K562 (cell line): ENCODE data around the gene RASGRP4. TPM values are rescaled to one million over a fixed set of nuclear protein-coding genes. Genes with fewer than 3 reads are reported as not detected.

Source experiments
- ATAC-seq: fragments of 200-7000 bp; cut with Tn5 transposase; 3 replicates; pipeline ENCODE4 v1.9.1; 2020; ENCODE audit warnings: moderate library complexity
- BruUV-seq: library from RNA; stranded (reverse); fragments of 400-500 nt; replicated peaks from 2 replicates; lab custom pipeline; 2021; lab: Mats Ljungman, UMichigan
- CTCF ChIA-PET: fragments of 300-600 bp; formaldehyde crosslinking; extraction: SDS; loops from one replicate; lab custom pipeline; 2021; ENCODE audit warnings: low intra/inter-chr PET ratio; lab: Yijun Ruan, JAX
- POLR2A ChIA-PET: fragments of 300-600, 350-650 bp; sonication (Branson Sonifier 250); formaldehyde crosslinking; extraction: SDS; loops from one replicate; lab custom pipeline; 2021; ENCODE audit warnings: antibody characterized with exemption, inconsistent platforms; lab: Yijun Ruan, JAX
- DNase-seq, 4 experiments: peaks; one replicate each; pipeline versions ENCODE4 v3.0.0 to v3.0.0-alpha.2; 2011 to 2018; ENCODE audit warnings: low spot score in 3 of 4, mixed read lengths in 3 of 4; ENCODE audit errors: extremely low read depth in 1 of 4
- FAIRE-seq: peaks from 2 replicates; lab custom pipeline; 2011; peaks lifted over from hg19 to GRCh38; lab: Jason Lieb, UNC
- H2AFZ ChIP-seq: 2 replicates; pipeline ENCODE4 v1.6.0; 2011; ENCODE audit warnings: low read depth, low read length, control low read depth, inconsistent platforms
- H3K27ac ChIP-seq: fragments of 200-600 bp; 3 replicates; pipeline ENCODE4 v1.8.0; 2011; ENCODE audit warnings: low read depth, mild to moderate bottlenecking, control low read depth, inconsistent platforms, low read length, moderate library complexity, mixed read lengths; ENCODE audit errors: extremely low read depth
- H3K27me3 ChIP-seq, 2 experiments: fragments of 300-600 bp in 1 of 2; 2 replicates in 1 of 2; 3 replicates in 1 of 2; pipeline versions ENCODE4 v1.6.0 to v1.8.0; 2011; ENCODE audit warnings: inconsistent platforms in 2 of 2, low read length in 2 of 2, mild to moderate bottlenecking in 1 of 2, mixed read lengths in 1 of 2, moderate library complexity in 1 of 2; ENCODE audit not compliant: control insufficient read depth in 2 of 2, insufficient read depth in 2 of 2
- H3K36me3 ChIP-seq: fragments of 300-600 bp; 3 replicates; pipeline ENCODE4 v1.8.0; 2011; ENCODE audit warnings: mild to moderate bottlenecking, low read length, inconsistent platforms; ENCODE audit not compliant: control insufficient read depth, insufficient read depth
- H3K4me1 ChIP-seq, 2 experiments: fragments of 200-600 bp in 1 of 2; replicated peaks in 1 of 2; 2 replicates in 1 of 2; 3 replicates in 1 of 2; pipeline versions ENCODE4 v1.5.1 to v1.8.0; 2011; ENCODE audit warnings: inconsistent platforms in 2 of 2, low read length in 2 of 2, mild to moderate bottlenecking in 1 of 2, mixed read lengths in 1 of 2, moderate library complexity in 1 of 2; ENCODE audit not compliant: control insufficient read depth in 2 of 2, insufficient read depth in 2 of 2
- H3K4me2 ChIP-seq: 2 replicates; pipeline ENCODE4 v1.6.1; 2011; ENCODE audit warnings: low read length, control low read depth, inconsistent platforms, mixed read lengths; ENCODE audit not compliant: insufficient read depth
- H3K4me3 ChIP-seq: fragments of 200-600 bp; sonication (generic), shearing (Covaris generic); 2 replicates; pipeline ENCODE4 v1.5.1; 2016; ENCODE audit warnings: control low read depth, inconsistent platforms
- H3K79me2 ChIP-seq: fragments of 200-600 bp; 3 replicates; pipeline ENCODE4 v1.8.0; 2011; ENCODE audit warnings: low read length, inconsistent platforms; ENCODE audit not compliant: control insufficient read depth, insufficient read depth
- H3K9ac ChIP-seq, 2 experiments: 2 replicates each; pipeline versions ENCODE4 v1.6.0 to v1.6.1; 2011; ENCODE audit warnings: low read depth in 2 of 2, low read length in 2 of 2, control low read depth in 1 of 2, inconsistent platforms in 1 of 2, mild to moderate bottlenecking in 1 of 2, mixed read lengths in 1 of 2; ENCODE audit not compliant: insufficient read depth in 1 of 2
- H3K9me1 ChIP-seq: one replicate; pipeline ENCODE4 v1.6.0; 2011; ENCODE audit warnings: inconsistent platforms, mild to moderate bottlenecking, low read length, moderate library complexity; ENCODE audit not compliant: control insufficient read depth, insufficient read depth
- H3K9me3 ChIP-seq: replicated peaks from 2 replicates; pipeline ENCODE4 v1.5.1; 2011; ENCODE audit warnings: low read depth, low read length, inconsistent platforms; ENCODE audit not compliant: control insufficient read depth, insufficient read depth
- H4K20me1 ChIP-seq: replicated peaks from 2 replicates; pipeline ENCODE4 v1.6.1; 2011; ENCODE audit warnings: low read length, inconsistent platforms, mixed read lengths; ENCODE audit not compliant: control insufficient read depth, insufficient read depth
- ARID1B ChIP-seq: fragments of 450-650 bp; IDR thresholded peaks from 2 replicates; pipeline ENCODE4 v1.6.1; 2016; ENCODE audit warnings: antibody characterized with exemption, mild to moderate bottlenecking, inconsistent platforms
- CCNT2 ChIP-seq: IDR thresholded peaks from 2 replicates; pipeline ENCODE4 v1.6.1; 2011; ENCODE audit warnings: borderline replicate concordance, low read depth, mild to moderate bottlenecking, moderate library complexity, mixed read lengths, low read length; ENCODE audit not compliant: insufficient read length; ENCODE audit errors: extremely low read depth
- CUX1 ChIP-seq: fragments of 200-800 bp; sonication (Bioruptor generic); IDR thresholded peaks from 2 replicates; pipeline ENCODE4 v1.6.1; 2016; ENCODE audit warnings: missing genetic modification characterization, missing compliant biosample characterization
- KLF1 ChIP-seq: fragments of 450-650 bp; IDR thresholded peaks from 2 replicates; pipeline ENCODE4 v1.6.1; 2016; ENCODE audit warnings: missing genetic modification characterization, missing compliant biosample characterization
- PRMT5 ChIP-seq: sonication (generic); formaldehyde crosslinking; IDR thresholded peaks from 2 replicates; pipeline ENCODE4 v1.5.0; 2020; ENCODE audit warnings: missing genetic modification reagents
- ZNF780A ChIP-seq: fragments of 250-450 bp; sonication (Bioruptor Pico); IDR thresholded peaks from 2 replicates; pipeline ENCODE4 v1.5.0; 2021; ENCODE audit warnings: mild to moderate bottlenecking
- WGBS: fragments of 100-300 bp; shearing (Covaris generic); methylation state at CpG from one replicate; pipeline ENCODE4 v1.1.6; 2016; ENCODE audit warnings: low coverage, mixed read lengths; ENCODE audit not compliant: insufficient coverage; ENCODE audit errors: missing lambda C conversion rate; 5-methylcytosine and 5-hydroxymethylcytosine counted together
- in situ Hi-C: fragments of 300-500 bp; cut with MboI; formaldehyde crosslinking; loops from 4 replicates; pipeline ENCODE4 v1.15.0; 2018; ENCODE audit warnings: inconsistent platforms, mixed read lengths
- intact Hi-C: fragments of 100-400 bp; cut with micrococcal nuclease; formaldehyde crosslinking; loops from 2 replicates; pipeline ENCODE4 v1.14.2; 2022
- polyA plus RNA-seq, 8 experiments: library from polyadenylated mRNA; depleted of rRNA in 4 of 8; stranded (reverse) in 5 of 8; unstranded in 3 of 8; fragments of >200 nt; fragmentation: Nextera tagmentation in 2 of 8; fragmentation: Illumina TruSeq in 1 of 8; extraction: Ambion mirVana in 2 of 8; extraction: Trizol in 1 of 8; gene quantifications; 2 replicates each; pipeline versions ENCODE4 v1.2.1 to v1.2.3, GENCODE V29; 2011 to 2014; ENCODE audit warnings: inconsistent platforms in 1 of 8, missing spikeins in 1 of 8
- total RNA-seq, 7 experiments: library from RNA; depleted of rRNA in 6 of 7; stranded (reverse); fragments of >200 nt in 6 of 7; fragmentation: Illumina TruSeq in 2 of 7; extraction: Trizol in 2 of 7; gene quantifications; 2 replicates each; pipeline versions ENCODE4 v1.2.1 to v1.2.3, GENCODE V29; 2011 to 2021; ENCODE audit warnings: low replicate concordance in 1 of 7
- TF ChIP-seq, protein P1 (sequence below): sonication (generic); formaldehyde crosslinking; IDR thresholded peaks from 2 replicates; pipeline ENCODE4 v1.5.0; 2020; ENCODE audit warnings: missing genetic modification reagents
- TF ChIP-seq, protein P2 (sequence below): fragments of 450-650 bp; IDR thresholded peaks from 2 replicates; pipeline ENCODE4 v1.6.1; 2017; ENCODE audit warnings: antibody characterized with exemption, mild to moderate bottlenecking

Gene RASGRP4
- total and polyA plus RNA-seq, 9 of the 15 experiments (the other 6 are each of a cell fraction or from before 2014, with no cell fraction given), result 0.39 to 4.6 (median 3.8) TPM

- H4K20me1 ChIP-seq, result peaks cover 3% of the 10 kb centered on the region; the same call in 1 of the 2 replicates
- POLR2A ChIA-PET, result interaction anchor here (0.5 to 1.7 kb wide), 13 partner anchors 9 to 455 kb away, joined by 3 to 27 read pairs (median 4); partner anchors contain the start of genes FAM98C and PSMD8
- no TSS peak for BruUV-seq
- FAIRE-seq (peak; percentile 91), ATAC-seq (peak; percentile 85), DNase-seq (peak; percentile 90 to 96 (median 92))
- CTCF ChIA-PET, result interaction anchor here (0.6 kb wide), 1 partner anchor 19 kb away, joined by 5 read pairs; no protein-coding TSS in a partner anchor
- peak within 1 kb of the TSS; percentile 33; the same call in 2 of the 3 replicates for H3K27ac ChIP-seq
- H3K9me3 ChIP-seq, result no peaks in the 10 kb centered on the region
- peak within 1 kb of the TSS; percentile 69 for H2AFZ ChIP-seq
- H3K79me2 ChIP-seq, result 0 out of 3 replicates have a peak, but pooled peaks cover 2% of the 10 kb centered on the region
- H3K9me1 ChIP-seq, result peaks cover 3% of the 10 kb centered on the region
- intact Hi-C loops (loop anchor here (5.0 kb wide), 2 partner anchors 50 to 145 kb away; partner anchors contain the start of gene CATSPERG), in situ Hi-C loops (no loop called here)
- WGBS, result 2% methylated on average over 26 of the region's 51 CpGs
- peaks cover 12 to 60% of the 10 kb centered on the region in 2 experiments; a peak in 4 of 5 replicates for H3K4me1 ChIP-seq
- H3K36me3 ChIP-seq, result peaks cover 36% of the 10 kb centered on the region; the same call in 2 of the 3 replicates
- peak within 1 kb of the TSS; percentile 17 to 82; a peak in 3 of 4 replicates for H3K9ac ChIP-seq
- H3K27me3 ChIP-seq, result no peaks in the 10 kb centered on the region
- H3K4me2 ChIP-seq, result peak within 1 kb of the TSS; percentile 70
- H3K4me3 ChIP-seq, result peak within 1 kb of the TSS; percentile 49
- TF ChIP-seq ARID1B (0 out of 2 replicates have a peak, but pooled peaks have one; percentile 2), PRMT5 (CRISPR knock-in tag) (no peak), CCNT2 (peak; percentile 46), KLF1 (tag) (no peak), CUX1 (no peak), ZNF780A (CRISPR knock-in tag) (no peak)
- TF ChIP-seq, protein P1, sequence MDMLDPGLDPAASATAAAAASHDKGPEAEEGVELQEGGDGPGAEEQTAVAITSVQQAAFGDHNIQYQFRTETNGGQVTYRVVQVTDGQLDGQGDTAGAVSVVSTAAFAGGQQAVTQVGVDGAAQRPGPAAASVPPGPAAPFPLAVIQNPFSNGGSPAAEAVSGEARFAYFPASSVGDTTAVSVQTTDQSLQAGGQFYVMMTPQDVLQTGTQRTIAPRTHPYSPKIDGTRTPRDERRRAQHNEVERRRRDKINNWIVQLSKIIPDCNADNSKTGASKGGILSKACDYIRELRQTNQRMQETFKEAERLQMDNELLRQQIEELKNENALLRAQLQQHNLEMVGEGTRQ (CRISPR knock-in tag), result no peak
- TF ChIP-seq, protein P2, sequence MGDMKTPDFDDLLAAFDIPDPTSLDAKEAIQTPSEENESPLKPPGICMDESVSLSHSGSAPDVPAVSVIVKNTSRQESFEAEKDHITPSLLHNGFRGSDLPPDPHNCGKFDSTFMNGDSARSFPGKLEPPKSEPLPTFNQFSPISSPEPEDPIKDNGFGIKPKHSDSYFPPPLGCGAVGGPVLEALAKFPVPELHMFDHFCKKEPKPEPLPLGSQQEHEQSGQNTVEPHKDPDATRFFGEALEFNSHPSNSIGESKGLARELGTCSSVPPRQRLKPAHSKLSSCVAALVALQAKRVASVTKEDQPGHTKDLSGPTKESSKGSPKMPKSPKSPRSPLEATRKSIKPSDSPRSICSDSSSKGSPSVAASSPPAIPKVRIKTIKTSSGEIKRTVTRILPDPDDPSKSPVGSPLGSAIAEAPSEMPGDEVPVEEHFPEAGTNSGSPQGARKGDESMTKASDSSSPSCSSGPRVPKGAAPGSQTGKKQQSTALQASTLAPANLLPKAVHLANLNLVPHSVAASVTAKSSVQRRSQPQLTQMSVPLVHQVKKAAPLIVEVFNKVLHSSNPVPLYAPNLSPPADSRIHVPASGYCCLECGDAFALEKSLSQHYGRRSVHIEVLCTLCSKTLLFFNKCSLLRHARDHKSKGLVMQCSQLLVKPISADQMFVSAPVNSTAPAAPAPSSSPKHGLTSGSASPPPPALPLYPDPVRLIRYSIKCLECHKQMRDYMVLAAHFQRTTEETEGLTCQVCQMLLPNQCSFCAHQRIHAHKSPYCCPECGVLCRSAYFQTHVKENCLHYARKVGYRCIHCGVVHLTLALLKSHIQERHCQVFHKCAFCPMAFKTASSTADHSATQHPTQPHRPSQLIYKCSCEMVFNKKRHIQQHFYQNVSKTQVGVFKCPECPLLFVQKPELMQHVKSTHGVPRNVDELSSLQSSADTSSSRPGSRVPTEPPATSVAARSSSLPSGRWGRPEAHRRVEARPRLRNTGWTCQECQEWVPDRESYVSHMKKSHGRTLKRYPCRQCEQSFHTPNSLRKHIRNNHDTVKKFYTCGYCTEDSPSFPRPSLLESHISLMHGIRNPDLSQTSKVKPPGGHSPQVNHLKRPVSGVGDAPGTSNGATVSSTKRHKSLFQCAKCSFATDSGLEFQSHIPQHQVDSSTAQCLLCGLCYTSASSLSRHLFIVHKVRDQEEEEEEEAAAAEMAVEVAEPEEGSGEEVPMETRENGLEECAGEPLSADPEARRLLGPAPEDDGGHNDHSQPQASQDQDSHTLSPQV, result no peak
Measured at GRCh38 chr19:38387550-38388348, 38.3 kb downstream of the RASGRP4 start, which contains the start of gene GGN. Gene GGN (minus strand): TSS chr19:38388034. CDS start chr19:38387261, 773 bp downstream.
